SIG-M5 (cell line): ENCODE results near the gene TMEM37.

Experiments used
- DNase-seq: peaks from one replicate; lab custom pipeline; 2025; lab: John Stamatoyannopoulos, UW

The TMEM37 gene

DNA sequence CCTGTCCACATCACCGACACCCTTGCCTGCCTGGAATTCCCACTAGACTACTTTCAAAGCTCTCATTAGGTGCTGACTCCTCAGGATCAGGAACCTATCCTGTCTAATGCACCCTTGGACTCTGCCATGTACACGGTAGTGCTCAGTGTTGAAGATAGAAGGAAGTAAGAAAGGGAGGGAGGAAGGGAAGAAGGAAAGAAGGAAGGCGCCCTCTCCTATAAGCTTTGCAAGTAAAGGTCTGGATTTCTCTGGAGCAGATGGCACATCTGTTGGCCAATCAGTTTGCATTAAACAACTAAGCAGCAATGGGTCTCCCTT, 47.3 kb downstream of the TMEM37 start:
- no peak for DNase-seq

DNA sequence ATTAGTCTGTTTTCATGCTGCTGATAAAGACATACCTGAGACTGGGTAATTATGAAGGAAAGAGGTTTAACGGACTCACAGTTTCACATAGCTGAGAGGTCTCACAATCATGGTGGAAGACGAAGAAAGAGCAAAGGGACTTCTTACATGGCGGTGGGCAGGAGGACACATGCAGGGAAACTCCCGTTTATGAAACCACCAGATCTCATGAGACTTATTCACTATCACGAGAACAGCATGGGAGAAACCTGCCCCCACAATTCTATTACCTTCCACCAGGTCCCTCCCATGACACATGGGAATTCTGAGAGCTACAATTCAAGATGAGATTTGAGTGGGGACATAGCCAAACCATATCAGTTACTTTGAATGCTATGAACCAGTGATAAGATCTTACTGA, 48.5 kb downstream of the TMEM37 start:
- DNase-seq, result no peak

GRCh38 chr2:119480718-119481142, 49.1 kb downstream of the TMEM37 start:
- DNase-seq, result no peak

- no peak for DNase-seq
These were observed 50.1 kb downstream of the TMEM37 start for GRCh38 chr2:119481501-119482455.

DNA sequence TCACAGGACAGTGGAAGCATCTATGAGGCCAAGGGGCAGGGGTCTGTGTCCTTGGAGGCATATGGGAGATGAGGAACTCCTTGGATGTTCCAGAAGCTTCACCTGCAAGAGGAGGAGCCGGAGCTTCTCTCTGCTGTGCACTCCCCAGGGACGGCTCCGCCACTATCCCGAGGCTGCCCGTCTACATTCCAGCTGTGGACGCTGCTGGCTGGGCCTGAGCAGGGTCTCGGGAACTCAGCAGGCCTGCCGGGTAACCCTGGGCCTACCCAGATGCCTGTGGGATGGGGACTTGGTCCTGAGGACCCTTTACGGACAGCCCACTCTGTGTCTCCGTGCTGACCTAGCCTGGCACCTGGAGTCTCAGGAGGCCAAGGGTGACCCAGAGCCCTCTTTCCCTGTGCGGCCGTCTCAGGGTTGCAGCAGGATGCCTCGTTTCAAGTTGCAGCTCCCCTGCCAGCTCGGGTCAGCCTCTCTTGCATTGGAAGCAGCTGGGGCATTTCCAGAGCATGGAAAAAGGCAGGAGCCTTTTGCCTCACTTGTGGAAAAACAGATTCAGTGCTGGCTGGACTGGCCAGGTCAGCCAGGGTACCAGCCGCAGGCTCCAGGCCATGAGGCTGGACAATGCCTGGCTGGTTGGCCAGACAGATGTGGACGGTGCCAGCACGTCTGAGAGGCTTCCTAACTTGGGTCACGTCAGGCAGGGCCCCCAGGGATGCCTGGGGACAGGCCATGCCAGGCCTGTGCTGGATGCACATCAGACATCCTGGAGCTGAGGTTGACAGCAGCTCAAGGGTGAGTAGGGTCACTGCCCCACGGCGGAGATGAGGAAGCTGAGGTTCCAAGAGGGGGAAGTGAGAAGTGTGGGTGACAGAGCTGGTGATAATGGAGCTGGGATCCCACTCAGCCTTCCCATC, 51.1 kb downstream of the TMEM37 start:
- no peak for DNase-seq

DNA sequence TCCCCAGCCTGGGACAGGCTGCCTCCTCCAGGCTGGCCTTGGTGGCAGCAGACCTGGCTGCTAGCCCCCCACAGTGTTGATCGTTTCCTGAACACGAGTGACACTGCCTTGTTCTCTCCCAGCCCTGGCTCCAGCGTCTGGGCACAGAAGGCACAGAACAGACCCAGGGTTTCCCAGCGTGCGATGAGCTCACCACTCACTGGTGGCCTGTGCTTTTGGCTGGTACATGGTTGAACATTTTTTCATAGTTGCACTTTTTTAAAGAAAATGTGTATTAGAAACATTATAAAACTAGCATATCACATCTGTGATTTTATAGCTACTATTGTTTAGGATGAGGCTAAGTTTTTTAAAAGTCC, 51.7 kb downstream of the TMEM37 start:
- DNase-seq, result no peak

DNA sequence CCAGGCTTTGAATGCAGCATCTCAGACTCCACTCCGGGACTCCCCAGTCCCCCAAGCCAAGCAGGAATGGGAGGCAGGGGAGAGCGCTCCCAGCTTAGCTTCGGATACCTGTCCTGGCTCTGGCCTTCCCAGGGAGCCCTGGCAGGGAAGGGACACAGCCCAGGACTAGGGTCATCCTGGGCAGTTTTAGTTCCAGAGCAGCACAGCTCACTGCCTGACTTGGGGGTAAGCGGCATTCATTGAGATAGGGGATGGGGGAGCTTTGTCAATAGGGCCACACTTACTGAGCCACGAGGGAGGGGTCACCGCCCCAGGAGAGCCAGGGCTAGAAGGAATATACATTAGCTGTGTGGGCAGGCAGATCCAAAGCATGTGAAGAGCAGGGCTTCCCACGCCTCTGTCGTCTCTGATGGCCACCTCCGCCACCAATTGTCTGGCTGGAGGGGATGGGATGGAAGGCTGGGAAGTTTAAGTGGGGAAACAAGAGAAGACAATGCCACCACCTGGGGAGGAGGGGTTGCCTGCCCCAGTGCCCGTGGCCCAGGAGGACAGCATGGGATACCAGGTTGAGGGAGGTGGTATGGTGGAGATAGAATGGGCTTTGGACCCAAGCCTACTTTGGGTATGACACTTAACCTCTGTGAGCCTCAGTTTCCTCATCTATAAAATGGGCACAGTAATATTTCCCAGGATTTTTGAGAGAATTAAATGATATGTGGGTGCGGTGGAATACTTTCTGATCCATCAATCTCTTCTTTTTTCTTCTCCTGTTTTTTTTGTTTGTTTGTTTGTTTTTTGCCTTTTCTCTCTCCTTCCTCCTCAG, 52.5 kb downstream of the TMEM37 start:
- no peak for DNase-seq

GRCh38 chr2:119484834-119485233, 53.2 kb downstream of the TMEM37 start:
- no peak for DNase-seq

DNA sequence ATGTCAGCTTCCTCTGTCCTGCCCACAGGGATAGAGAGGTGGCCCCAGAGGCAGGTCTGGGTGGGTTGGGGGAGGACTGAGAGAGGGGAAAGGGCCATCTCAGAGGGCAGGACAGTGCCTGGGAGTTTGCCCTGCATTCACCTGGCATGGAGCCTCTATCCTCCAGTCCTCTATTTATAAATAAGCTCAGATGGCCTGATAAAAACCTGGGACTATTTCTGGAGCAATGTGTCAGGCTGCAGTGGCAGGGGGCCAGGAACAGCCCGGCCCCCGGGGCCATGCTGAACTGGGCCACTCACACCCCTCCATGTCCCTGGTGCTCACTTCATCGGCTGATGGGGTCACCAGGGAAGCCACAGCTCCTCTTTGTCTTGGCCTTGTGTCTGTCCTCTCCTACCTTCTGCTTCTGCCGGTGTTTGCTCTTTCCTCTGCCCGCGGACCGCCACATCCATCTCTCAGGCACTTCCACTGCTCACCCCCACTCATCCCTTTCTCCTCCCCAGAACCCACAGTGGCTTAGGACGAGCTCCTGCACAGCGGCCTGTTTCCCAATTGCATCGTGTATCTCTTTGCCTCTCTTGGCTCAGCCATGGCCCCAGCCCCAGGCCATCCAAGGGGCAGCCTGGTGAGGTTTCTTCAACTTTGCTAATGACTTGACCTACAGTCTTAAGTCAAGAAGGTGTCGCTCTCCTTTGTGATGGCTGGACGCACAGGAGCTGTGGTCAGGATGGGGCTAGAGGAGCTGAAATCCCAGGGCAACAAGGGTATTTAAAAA, 53.9 kb downstream of the TMEM37 start:
- no peak for DNase-seq

- DNase-seq, result no peak
These were observed 54.7 kb downstream of the TMEM37 start for GRCh38 chr2:119486196-119486827.

- DNase-seq, result no peak
These were observed 55.2 kb downstream of the TMEM37 start for GRCh38 chr2:119486886-119487285.

DNA sequence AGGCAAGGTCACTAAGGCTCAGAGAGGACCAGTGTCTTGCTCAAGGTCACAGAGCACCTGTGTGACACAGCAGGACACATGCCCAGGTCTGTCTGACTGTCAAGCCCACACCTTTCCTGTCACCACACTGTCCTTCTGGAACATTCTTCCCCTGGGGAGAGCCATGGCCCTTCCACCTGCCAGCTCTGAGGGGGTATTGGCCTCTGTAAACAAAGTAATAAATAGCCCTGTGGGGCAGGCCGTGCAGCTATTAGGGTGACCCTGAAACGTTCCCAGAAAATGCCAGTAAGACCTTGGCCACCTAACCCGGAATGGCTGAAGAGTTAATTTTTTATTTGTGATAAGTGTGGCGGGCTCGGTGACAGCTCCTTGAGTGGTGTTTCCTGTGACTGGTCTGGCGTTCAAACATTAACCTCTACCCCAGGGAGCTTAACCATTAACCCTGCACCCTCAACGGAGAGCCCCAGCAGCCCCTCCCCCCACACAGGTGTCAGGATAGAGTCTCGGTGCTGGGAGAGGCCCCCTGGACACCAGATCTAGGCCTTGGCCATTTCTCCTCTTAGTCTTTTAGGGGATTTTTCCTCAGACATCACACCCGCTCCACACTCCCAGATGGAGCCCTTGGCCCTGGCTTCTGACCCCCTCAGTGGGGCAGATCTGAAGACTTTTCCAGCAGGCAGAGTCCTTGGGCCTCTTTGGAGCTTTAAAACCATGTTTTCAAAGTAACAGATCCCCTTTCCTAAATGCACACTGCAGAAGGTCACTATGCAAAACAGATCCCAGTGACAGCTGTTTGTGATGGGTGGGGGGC, 56.0 kb downstream of the TMEM37 start:
- no peak for DNase-seq
